GM18517 (cell line): ENCODE measurements around the gene CPT1A.
"Not testable (repeated sequence)": the region's sequence is repeated elsewhere in the genome, so short reads cannot be mapped to it uniquely, and the experiment has no call there.

Experiments used
- ATAC-seq: cut with Tn5 transposase; IDR thresholded peaks from one replicate; pipeline ENCODE4 v1.9.1; 2021; ENCODE audit warnings: mild to moderate bottlenecking, moderate library complexity; ENCODE audit not compliant: unreplicated experiment

CPT1A gene

DNA sequence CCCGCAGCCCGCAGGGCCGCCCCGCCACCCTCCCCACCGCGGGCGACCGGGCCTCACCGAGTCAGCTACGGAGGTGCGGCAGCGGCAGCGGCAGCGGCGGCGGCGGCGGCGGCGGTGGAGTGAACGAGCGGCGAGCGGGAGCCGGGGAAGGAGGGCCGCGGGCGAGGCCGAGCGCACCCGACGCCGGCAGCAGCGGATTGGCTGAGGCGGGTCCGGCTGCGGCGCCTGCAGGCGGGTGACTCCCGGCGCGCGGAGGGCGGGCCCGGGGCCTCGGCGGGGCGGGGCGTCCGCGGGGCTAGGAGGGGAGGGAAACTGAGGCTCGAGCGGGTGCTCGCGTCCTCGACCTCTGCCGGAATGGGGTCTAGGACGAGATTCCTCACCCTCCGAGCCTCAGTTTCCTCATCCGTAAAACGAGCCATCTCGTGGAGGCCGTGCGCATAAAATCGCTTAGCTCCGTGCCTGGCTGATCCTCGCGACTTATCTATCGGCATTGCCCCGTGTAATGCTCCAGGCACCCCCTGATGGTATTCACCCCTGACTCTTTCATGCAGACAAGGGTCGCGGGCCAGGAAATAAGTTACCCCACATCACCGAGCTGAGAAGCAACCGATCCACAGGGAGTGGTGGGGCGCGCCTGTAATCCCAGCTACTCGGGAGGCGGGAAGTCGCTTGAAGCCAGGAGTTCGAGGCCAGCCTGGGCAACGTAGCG, at the start of gene CPT1A:
Gene CPT1A (minus strand): TSS at position 199 of the 709 bp plus-strand sequence. CDS start 26,442 bp downstream, outside the sequence.
- ATAC-seq = no peak

DNA sequence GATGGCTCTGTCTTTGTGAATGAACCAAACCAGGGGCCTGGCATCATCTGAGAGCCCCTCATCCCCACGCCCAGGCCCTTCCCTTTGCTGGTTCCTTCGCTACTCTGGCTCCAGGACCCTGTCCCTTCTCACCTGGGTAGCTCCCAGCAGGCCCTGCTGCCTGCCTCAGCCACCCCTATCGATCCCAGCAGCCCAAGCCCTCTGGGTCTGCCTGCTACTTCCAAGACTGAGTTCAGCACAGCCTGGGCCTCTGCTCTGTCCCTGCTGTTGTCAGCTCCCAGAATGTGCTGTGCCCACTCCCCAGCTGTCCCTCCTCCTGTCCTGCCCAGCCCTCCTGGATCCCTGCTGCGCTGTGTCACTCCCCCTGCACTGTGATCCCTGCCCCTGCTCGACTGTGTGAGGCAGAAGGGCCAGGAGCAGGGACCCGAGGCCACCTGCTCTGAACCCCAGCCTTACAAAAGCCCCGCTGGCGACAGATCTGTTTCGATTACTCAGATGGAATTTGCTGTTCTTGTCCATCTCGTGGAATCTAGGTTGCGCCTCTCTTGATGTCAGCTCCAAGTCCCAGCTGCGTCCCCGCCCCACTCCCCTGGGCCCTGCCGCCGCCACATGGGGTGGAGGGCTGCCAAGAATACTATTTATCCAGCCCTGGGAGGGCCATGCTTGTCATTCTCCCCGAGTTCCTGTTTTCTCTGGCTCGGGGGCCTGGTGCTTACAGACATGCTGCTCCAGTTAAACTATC, 48.9 kb upstream of the CPT1A start:
- no peak for ATAC-seq

DNA sequence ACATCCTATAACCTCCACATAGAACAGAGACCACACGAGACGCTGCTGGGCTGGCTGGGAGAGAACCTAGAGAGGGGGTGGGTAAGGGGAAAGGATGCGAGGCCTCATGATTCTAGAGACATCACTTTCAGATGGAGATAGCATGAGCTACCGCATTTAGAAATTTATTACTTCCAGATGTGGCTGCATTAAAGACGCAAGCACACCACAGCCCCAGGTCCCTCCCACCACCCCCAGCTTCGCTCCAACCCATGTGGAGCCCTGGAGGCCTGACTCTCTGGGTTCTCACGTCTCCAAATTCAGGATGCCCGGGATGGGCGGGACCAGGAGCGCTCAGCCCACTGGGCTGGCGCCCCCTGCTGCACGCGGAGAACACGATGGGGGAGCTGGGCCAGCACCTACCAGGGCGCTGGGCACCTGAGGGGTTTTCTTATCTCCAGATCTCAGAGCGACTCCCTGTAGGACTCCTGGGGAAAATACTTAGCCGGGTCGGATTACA, 48.3 kb upstream of the CPT1A start:
- no peak for ATAC-seq

DNA sequence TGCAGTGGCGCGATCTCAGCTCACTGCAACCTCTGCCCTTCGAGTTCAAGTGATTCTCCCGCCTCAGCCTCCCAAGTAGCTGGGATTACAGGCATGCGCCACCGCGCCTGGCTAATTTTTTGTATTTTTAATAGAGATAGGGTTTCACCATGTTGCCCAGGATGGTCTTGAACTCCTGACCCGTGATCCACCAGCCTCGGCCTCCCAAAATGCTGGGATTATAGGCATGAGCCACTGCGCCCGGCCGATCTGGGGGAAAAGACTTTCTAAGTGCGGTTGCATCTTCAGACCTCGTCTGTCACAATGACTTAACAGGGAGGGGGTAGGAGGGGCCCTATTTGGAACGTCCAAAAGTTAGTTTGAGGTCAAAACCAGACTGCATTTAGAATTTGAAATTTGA, 43.1 kb upstream of the CPT1A start:
- ATAC-seq = not testable (repeated sequence)

DNA sequence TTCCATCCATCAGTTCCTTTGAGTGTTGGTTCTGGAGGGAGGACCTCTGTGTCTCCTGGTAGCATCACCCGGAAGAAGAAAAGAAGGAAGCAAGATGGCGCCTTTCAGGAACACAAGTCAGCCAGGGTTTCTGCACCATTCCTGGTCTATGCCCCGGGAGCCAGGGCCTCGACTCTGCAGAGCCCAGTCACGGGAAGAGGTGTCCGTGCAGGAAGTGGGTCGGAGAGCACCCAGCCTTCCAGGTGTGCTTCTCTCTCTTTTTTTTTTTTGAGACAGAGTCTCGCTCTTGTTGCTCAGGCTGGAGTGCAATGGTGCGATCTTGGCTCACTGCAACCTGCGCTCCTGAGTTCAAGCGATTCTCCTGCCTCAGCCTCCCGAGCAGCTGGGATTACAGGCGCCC, 40.7 kb upstream of the CPT1A start:
- ATAC-seq = no peak

DNA sequence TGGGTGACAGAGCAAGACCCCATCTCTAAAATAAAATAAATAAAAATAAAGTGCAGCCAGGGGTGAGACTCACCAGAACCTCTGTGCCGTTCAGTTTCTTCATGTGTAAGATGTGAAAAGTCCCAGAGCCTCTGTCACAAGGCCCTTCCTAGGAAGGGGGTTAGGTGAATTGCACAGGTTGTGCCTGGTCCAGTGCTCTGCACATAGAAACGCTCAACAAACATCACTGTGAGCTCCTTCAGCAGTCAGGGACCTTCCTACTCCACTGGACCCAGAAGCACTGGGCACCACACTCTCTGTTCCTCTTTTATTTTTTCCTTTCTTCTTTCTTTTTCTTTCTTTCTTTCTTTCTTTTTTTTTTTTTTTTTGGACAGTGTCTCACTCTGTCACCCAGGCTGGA, 39.6 kb upstream of the CPT1A start:
- ATAC-seq = no peak

DNA sequence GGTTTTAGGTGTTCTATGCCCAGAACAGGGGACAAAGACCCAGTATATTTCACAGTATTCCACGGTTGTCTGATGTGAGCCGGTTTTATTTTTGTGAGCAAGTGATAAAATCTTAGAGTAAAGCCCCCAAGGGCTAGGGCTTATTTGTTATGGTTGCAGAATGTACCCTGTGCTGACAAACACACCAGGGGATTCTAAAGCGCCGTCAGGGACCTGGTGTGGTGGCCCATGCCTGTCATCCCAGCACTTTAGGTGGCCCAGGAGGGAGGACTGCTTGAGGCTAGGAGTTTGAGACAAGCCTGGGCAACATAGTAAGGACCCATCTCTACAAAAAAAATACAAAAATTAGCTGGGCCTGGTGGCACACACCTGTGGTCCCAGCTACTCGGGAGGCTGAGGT, 39.1 kb upstream of the CPT1A start:
- no peak for ATAC-seq

DNA sequence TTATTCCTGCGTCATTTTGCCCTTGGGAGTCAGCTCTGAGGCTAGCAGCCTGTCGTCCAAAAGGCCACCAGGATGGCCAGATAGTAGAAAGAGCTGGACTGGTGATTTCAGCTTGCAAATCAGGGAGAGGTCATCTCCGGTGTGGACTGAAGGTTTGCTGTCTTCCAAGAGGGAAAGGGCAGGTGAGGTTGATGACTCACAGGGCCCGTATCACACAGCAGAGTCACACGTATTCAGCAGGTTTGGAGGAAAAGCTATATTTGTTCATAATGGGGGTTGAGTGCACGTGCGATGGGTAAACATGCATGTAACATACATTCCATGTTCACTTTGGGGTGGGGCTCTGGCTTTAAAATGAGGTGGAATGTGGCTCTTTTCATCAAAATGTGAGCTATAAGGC, 36.3 kb upstream of the CPT1A start:
- no peak for ATAC-seq

DNA sequence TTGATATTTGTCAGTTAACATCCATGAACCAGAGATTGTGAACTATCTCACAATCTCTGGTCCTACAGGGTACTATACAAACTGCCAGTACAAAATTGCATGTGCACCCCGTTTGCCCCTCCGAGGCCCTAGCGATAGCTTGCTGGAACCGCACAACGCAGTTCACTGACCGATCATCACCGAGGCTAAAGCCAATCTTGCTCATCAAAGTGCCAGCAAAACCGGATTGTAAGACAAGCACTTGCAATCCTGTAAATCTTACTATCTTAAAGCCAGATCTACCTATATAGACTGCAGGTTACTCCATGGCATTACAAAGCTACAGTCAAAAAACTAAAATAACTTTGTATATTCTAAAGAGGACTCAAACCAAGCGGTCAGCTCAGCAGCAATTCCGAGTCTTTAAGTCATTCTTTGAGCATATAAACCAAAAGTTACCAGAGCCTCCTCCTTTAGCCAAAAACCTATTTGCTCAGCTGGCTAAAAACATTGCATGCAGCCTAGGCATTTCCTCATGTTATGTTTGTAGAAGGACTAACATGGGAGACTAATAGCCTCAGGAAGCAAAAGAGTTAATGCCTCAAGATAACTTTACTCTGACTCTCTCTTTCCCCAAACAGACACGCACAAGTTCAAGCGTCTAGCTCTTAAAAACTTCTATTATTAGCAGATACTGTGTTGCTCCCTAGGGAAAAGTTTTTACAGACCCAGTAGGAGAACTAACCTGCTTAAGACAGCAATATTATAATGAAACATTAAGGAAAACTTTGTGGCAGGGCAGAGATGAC, 30.7 kb upstream of the CPT1A start:
- ATAC-seq = no peak

DNA sequence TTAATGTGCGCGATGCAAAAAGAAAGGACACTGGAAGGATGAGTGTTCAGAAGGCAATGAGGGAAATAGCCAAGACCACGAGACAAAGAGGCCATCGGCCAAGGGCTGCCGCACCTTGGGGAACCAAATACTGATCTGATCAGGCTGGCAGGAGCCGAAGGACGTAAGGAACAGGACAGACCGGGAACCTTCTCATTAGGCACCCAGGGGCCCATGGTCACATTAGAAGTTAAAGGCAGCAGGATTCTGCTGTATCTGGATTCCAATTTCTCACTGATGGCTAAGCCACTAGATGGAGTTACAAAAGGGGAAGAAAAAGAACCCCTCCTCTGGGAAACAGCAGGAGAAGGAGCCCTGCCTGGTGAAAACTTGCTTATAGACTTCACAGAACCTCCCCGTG, 28.8 kb upstream of the CPT1A start:
- ATAC-seq = no peak

DNA sequence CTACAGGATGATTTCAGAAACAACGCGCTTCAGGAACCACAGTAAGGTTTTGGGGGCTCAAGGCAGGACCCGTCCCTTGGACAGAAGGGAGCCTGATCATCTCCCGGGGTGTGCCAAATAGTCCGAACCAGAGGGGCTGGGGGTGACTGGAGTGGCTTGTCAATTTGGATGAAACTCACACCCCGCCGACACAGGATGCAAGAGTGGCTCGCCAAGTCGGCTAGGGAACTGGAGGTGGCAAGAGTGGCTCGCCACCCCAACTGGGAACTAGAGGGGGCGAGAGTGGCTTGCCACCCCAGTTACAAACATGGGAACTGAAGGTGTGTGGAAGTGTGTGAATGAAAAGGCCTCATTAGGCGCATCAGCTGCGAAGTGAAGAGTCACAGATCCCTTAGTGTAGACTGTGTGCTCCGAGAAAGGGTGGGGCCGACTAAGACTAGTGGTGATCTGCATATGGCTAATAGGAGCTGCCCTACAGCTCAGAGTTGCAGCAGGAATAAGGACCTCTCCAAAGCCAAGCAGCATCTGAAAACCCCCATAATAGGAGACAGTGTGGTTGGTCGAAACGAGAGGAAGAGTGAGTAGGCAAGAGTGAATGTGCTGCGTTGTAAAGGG, 26.6 kb upstream of the CPT1A start:
- no peak for ATAC-seq

DNA sequence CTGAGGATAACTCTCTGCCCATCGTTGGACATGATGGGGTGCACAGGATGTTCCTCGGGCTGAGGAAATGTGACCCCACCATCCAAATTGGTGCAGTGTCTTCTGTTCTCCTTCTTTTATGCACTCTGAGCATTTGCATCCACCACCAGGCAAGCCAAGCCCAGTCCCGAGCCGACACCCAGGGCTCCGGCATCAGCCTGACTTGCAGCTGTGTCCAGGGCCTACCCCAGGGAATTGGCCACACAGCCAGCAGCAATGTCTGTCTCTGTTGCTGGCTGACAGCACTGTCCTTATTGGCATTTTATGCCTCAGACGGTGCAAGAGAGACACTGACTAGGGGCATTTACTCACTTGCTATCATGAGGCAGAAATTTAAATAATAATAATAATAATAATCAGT, 25.4 kb upstream of the CPT1A start:
- no peak for ATAC-seq

DNA sequence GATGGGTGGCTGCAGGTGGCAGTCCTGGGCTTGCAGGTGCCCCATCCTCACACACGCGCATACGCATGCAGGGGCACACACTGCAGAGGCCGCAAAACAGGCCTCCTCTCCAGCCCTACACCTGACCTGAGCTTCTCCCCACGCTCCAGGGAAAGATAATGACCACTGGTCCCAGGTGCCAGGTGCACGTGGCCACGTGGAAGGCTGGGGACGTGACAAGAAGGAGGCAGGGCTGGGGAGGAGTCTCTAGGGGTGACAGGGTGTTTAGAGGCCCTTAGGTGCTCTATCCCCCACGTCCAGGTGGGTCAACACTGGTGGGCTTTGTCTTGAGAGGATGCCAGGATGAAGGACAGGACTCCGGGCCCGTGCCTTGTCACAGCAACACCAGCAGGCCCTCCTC, 23.5 kb upstream of the CPT1A start:
- no peak for ATAC-seq

DNA sequence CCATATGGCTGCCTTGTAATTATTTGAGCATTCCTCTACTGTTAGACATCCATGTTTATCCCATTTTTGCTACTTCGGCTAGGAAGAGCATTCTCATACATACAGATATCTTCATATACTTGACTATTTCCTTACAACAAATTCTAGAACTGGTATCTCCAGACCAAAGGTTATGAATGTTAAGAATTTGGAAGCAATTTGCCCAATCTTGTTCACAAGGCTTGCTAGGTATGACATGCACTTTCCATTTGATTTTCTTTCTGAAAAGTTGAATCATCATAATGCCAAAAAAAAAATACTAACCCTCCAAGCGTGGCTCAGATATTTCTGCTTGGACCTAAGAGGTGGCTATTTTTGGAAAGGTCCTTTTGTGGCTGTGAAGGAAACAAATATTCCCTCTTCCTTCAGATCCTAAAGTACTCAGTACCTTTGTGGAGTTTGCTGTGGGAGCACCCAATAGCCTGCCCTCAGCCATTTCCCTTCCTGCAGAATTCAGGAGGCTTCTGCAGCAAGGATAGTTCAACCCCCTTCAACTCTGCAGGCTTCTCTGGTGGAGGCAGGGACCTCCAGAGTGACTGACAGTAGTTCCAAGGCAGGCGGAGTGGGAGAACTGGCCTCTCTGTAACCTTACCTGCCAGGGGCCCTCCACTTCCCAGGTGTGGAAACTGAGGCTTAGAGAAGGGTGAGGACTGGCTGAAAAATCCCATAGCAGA, 22.0 kb upstream of the CPT1A start:
- no peak for ATAC-seq

DNA sequence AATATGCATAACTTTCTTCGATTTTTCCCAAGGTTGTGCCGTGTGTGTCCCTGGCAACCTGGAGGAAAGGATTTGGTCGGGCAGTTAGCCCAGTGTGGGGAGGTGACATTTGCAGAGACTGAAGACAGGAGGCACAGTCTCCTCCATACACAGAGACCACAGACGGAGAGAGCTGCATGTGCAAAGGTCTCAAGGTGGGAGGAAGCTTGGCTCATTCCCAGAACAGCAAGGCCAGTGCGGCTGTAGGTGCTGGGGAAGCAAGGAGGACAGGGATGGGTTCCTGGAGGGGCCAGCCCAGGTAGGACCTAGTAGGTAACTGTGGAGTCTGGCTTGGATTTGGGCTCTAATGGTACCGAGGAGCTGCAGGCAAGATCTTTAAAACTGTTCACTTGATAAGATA, 20.7 kb upstream of the CPT1A start:
- no peak for ATAC-seq

DNA sequence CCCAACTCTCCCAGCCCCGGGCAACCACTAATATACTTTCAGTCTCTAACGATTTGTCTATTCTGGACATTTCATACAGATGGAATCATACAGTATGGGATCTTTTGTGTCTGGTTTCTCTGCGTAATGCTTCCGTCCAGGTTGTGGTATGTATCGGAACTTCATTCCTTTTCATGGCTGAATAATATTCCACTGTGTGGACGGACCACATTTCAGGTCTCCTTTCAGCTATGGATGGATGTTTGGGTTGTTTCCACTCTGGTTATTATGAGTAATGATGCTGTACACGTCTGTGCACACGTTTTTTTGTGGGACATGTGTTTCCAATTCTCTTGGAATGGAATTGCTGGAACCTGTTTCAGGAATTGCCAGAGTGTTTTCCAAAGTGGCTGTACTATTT, 17.4 kb upstream of the CPT1A start:
- no peak for ATAC-seq

DNA sequence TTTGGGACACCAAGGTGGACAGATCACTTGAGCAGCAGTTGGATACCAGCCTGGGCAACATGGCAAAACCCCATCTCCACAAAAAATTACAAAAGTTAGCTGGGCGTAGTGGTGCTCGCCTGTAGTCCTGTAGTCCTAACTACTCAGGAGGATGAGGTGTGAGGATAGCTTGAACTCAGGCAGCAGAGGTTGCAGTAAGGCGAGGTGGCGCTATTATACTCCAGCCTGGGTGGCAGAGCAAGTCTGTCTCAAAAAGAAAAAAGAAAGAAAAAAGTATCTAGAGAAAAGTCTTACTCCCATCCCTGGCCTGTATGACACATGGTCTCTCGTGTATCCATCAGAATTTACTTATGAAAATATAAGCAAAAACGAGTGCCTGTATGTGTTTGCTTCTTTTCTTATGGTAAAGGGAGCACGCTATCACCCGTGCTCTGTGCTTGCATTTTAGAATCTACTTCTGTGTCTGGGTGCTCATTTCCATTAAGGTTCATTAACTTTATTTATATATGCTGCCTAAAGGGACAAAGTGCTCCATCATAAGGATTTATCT, 15.4 kb upstream of the CPT1A start:
- no peak for ATAC-seq

DNA sequence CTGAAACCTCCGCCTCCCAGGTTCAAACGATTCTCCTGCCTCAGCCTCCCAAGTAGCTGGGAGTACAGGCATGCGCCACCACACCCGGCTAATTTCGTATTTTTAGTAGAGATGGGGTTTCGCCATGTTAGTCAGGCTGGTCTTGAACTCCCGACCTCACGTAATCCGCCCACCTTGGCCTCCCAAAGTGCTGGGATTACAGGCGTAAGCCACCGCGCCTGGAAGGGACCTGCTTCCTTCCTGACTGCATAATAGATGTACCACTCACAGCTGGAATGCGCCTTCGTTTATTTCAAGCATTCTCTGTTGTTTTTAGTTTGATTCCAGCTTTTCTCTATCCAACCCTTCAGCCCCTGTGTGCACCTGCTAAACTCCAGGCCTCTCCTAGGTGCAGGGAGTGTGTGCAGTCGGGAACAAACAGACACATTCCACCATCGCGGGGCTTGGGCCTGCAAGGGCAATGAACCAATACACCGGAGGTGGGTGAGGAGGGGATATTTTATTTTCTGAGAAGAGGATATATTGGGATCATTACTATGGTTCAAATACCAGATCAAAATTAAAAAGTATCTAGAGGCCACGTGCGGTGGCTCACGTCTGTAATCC, 14.8 kb upstream of the CPT1A start:
- not testable (repeated sequence) for ATAC-seq

DNA sequence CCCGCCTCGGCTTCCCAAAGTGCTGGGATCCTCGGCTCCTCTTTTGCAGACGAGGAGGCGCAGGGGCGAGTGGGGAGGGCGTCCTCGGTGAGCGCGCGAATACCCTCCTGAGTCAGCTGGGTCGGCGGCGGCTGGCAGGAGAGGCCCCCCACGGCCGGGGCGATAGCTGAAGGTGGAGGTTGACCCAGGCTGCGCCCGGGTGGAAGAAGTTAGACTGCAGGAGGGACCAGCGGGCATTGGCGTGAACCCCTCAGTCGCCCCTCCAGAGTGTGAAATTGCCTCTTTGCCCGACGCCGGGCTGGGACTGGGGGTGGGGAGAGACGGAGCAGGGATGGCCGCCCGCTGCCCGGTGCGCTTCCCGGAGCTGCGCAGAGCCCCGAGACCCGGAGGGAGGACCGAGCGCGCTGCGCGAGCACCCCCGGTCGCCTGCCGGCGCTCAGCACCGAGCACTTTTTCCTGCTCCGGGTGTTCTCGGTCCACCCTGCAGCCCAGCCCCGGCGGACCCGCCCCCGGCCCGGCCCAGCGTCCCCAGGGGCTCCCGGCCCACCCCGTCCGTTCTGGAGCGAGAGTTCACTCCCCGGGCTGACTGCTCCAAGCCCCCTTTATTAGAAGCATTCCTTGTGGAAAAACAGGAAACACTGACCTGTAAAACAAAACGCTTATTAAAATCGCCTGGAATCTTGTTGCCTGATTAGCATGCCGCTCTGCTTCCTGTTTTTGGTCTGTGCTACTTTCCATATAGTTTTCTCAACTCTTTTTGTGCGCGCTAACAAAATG, 13.7 kb upstream of the CPT1A start:
- ATAC-seq = no peak
